HG03378 (cell line): ENCODE results near the gene DGKH.
"Not testable (repeated sequence)": the region's sequence is repeated elsewhere in the genome, so short reads cannot be mapped to it uniquely, and the experiment has no call there.

Experiments used
- ATAC-seq: cut with Tn5 transposase; IDR thresholded peaks from one replicate; pipeline ENCODE4 v1.9.1; 2021; ENCODE audit warnings: mild to moderate bottlenecking, moderate library complexity; ENCODE audit not compliant: unreplicated experiment

DGKH gene

DNA sequence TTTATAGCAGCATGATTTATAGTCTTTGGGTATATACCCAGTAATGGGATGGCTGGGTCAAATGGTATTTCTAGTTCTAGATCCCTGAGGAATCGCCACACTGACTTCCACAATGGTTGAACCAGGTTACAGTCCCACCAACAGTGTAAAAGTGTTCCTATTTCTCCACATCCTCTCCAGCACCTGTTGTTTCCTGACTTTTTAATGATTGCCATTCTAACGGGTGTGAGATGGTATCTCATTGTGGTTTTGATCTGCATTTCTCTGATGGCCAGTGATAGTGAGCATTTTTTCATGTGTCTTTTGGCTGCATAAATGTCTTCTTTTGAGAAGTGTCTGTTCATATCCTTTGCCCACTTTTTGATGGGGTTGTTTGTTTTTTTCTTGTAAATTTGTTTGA, 114.9 kb downstream of the DGKH start:
- ATAC-seq, result not testable (repeated sequence)

DNA sequence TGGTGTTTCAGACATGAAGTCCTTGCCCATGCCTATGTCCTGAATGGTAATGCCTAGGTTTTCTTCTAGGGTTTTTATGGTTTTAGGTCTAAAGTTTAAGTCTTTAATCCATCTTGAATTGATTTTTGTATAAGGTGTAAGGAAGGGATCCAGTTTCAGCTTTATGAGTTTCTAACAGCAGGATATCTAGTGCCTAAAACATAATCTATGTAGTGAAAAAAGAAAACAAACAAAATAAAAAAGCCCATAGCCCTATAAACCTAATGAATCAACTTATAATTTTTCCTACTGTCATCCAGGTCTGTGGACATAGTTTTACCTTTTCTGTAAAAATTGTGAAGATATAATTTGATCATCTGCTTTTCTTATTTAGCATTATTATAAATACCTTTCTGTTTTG, 115.5 kb downstream of the DGKH start:
- not testable (repeated sequence) for ATAC-seq

DNA sequence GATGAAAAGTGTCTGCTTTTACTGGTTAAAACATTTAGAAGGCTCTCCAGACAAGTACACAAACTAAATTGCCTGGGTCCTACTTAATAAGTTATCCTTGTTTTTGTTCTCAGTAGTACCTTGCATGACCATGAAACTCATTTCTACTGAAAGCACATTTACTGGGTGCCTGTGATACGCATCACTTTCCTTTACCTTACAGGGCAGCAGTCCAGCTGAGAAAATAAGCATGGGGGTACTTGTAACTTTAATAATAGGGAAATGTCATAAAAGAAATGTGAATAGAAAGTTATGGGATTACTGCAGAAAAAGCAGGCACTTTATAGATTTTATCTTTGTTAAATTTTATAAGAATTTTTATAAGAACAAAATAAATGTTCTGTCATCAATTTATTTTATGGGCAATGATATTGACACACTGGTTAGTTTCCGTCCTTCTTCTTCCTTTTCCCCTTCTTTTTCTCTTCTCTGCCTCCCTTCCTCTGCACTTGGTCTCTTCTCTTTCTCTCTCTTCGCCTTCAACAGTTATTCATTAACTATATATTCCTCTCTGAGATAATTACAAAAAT, 116.2 kb downstream of the DGKH start:
- ATAC-seq, result no peak

DNA sequence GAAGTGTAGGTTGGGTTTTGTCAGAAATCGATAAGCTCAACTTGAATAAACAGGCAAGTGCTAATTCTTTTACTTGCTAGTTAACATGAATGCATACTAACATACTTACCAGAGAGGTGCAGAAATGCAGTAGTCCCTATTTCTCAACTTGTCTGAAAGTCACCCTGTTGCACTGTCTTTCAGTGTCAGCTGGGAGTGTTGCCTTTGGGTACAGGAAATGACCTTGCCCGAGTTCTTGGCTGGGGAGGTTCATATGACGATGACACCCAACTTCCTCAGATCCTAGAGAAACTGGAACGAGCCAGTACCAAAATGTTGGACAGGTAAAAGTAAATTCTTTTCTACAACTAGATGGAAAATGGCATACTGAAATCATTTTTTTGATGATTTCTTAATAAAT, 120.0 kb downstream of the DGKH start:
- no peak for ATAC-seq

DNA sequence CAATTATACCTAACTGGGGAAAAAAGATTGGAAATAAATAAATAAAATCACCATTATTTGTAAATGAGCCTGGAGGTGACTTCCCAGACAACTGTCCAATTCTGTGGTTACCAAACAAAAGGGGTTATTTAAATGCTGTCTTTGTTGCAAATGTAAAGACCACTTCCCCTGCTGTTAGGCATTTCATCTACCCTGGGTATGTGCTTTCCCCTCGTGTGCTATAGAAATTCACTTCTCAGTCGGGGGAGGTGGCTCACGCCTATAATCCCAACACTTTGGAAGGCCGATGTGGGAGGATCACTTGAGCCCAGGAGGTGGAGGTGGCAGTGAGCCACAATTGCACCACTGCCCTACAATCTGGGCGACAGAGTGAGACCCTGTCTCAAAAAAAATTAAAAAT, 121.6 kb downstream of the DGKH start:
- no peak for ATAC-seq

DNA sequence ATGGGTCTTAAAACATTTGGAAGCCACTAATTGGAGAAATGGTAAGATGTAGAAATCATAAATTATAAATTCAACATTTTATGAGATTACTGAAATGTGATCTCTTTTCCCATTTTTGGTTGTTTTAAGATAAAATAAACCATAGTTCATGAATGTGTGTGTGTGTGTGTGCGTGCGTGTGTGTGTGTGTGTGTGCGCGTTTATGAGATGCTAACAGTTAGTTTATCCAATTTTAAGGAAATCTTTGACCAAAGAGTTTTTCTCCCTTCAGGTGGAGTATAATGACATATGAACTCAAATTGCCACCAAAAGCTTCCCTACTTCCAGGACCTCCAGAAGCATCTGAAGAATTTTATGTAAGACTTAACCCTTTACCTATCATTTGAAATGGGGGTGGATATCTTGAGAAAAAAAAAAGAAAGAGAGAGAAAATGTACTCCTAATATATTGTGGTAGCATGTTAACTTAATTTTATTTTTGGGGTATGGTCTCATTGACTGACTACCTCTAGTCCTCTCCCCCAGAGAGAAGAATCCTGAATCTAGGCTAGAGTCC, 125.4 kb downstream of the DGKH start:
- ATAC-seq, result no peak

DNA sequence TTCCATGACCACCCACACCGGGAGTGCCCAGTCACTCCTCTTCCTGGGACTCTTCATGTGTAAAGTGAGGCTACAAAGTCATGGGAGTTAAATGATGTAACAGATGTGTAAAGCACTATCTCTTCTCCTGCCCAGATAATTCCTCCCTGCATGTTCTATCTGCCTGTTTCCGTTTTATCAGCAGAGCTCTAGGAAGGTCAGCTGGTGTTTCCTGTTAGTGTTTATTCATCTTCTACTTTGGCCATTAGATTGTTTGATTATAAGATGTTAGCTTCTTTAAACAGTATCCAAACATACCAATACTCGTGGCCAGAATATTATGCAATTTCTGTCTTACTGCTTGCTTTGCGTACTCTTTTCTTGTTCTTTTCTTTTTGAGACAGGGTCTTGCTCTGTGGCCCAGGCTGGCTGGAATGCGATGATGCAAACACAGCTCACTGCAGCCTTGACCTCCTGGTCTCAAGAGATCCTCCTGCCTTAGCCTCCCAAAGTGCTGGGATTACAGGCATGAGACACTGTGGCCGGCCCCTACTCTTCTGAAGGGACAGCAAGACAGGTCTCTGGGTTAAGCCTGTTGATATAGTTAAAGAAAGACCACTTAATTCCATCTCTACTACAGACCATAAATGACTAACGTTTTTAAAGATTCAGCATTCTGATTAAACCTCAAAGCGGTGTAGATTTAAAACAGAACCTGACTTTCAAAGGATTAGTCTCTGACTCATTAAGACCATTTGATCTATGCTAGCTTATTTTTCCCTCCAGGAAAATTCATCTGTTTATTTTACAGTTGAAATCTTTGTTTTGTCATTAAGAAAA, 126.1 kb downstream of the DGKH start:
- no peak for ATAC-seq

DNA sequence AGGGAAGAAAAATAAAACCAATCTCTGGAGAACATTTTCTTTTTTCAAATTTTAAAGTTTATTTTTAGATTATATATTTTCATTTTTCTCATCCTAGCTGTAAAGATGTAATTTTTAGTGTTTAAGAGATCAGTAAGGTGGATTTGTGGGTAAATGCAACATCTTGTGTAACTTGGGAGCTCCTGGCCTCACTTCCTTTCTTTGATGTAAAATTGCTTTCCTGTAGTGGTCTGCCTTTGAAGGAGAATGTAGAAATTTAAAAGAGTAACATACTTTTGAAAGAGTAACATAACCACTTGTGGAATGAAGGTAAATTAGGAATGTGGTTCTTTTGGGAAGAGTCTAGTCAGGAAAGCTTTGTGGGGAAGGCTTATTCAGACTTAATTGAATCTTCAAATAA, 127.8 kb downstream of the DGKH start:
- no peak for ATAC-seq

DNA sequence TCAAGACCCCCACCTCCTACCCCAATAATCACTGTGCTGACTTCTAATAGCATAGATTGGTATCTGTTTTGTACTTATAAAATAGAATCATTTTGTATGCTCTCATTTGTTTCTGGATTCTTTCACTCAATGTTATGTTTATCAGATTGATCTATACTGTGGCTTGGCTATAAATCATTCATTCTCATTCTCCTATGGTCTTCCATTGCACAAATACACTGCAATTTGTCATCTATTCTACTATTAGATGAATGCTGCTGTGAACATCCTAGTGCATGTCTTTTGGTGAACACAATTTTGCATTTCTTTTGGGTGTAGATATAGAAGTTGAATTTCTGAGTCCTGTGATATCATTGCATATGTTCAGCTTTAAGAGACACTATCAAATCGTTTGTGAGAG, 128.7 kb downstream of the DGKH start:
- no peak for ATAC-seq

DNA sequence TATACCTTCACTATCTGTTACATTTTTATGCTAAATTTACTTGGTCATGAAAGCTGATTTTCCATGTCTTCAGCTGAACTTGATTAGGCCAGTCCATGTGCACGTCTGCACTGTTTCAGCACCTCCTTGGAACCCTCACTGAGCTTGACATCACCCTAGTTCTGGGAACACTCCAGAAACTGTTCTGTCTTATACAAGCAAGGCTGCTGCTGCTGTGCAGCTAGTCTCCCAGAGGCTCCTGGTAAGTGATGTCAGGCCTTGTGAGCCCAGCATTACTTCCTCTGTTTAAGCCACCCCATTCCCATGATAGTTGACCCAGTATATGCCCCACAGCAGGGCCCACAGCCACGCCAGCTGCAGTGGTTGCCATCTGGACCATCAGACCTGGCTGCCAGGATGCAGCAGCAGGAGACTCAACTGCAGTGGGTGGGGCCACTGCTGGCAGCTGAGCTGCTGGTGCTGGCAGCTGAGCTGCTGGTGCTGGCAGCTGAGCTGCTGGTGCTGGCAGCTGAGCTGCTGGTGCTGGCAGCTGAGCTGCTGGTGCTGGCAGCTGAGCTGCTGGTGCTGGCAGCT, 133.0 kb downstream of the DGKH start:
- ATAC-seq, result no peak

DNA sequence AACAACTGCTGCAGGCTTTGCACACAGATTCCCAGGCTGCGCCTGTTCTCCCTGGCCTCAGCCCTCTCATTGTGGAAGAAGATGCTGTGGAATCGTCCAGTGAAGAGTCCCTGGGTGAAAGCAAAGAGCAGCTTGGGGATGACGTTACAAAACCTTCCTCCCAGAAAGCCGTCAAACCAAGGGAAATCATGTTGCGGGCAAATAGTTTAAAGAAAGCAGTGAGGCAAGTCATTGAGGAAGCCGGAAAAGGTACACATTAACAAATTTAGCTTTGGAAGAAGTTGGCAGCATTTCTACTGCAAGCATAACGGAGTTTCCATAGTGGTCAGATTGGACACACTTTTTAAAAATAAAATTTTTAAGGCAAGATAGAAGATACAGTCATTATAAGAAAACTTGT, 140.6 kb downstream of the DGKH start:
- ATAC-seq, result no peak

DNA sequence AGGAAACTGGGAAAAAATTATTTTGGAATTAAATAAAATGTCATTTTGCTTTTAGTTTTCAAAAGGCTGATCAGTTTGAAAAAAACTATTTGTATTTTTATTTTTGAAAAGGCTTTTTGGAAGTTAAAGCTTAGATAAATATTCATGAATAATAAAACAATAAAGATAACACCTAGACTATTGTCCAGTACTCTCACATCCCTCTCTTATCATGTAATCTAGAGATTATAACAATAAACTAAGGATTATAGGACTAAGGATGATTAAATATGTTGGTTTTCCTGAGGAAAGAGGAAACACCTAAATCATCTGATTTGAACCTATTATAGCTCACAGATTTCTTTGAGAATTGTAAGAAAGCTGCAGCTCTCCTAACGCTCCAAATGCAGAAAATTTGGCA, 142.1 kb downstream of the DGKH start:
- ATAC-seq, result no peak

DNA sequence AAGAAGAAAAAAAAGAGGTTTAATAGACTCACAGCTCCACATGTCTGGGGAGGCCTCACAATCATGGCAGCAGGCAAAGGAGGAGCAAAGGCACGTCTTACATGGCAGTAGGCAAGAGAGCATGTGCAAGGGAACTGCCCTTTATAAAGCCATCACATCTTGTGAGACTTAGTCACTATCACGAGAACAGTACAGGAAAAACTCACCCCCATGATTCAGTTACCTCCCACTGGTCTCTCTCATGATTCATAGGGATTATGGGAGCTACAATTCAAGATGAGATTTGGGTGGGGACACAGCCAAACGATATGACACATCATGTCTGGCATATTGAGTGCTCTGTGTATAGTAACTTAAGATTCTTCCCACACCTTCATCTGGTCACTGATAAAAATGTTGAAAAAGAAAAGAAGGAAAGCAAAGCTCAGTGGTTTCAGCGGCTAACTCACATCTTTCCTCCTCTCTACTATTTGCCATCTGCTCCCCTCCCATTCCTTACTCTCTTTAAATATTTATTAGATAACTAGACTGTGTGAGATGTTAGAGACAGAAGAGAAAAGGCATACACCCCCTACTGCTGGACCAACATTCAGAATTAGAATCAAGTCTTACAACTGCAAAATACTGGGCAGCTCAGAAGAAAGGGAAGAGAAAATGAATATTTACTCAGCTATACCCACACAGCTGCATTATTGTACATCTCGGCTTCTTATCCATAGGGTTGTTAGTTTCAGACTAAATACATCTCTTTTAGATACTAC, 163.4 kb downstream of the DGKH start:
- no peak for ATAC-seq

DNA sequence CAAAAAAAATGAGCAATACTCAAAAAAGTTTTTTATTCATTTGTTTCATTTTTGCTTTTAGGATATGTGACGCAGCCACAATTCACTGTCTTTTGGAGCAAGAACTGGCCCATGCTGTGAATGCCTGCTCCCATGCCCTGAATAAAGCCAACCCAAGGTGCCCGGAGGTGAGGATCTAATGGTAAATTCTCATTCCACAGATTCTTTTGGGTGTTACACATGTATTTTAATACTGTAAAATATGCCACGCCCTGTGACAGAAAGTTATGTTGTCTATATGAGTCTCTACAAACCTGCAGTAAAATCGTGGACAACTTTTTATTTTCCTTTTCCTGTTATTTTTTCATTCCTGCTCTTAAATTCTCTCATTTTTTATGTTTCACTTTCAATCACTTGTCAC, 166.0 kb downstream of the DGKH start:
- no peak for ATAC-seq

DNA sequence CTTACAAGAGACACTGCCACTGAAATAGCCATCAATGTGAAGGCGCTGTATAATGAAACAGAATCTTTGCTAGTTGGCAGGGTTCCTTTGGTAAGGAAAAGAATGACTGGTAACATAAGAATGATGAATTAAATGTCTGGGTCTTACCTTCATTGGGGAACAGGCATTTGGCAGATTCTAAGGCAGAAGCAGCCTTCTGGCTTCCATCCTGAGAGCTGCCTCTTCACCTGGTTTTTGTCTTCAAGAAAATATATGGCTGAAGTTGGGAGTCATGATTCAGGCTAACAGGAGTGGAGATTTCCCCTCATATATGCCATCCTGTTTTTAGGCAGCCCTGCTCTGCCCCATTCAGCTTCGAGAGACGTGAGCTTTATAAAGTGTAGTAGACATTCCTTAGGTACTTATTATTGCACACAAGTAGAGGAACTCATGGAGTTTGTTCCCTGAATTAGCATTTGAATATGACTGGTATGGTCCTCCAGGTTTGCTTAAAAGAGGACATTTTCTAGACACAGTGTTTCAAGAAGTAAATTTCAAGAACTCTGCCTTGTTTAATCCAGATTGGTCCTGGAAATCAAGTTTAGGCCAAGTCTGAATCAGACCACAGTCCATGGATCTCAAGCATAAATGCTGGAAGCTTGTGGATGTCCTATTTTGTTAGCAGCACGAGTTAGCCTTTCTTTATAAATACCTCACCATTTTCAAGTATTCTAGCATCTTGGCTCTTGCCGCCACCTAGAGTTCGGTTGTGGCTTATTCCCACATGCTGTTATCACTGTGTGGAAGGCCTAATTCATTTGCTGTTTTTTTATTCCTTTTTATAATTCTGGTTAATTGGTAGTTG, 167.4 kb downstream of the DGKH start:
- no peak for ATAC-seq

DNA sequence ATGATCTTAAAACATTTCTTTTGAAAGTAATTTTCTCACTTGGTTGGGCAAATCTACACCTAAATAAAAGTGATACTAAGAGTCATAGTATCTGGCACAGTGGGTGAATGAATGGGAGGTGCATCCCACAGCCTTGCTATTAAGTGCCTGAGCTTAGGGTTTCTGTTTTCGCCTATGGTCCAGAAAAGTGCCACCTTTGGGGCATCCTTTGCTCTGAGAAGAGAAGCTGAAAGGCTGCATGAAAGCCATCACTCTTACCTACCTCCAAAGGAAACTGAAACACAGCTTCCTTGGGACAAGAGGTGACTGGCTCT, 167.9 kb downstream of the DGKH start:
- no peak for ATAC-seq

DNA sequence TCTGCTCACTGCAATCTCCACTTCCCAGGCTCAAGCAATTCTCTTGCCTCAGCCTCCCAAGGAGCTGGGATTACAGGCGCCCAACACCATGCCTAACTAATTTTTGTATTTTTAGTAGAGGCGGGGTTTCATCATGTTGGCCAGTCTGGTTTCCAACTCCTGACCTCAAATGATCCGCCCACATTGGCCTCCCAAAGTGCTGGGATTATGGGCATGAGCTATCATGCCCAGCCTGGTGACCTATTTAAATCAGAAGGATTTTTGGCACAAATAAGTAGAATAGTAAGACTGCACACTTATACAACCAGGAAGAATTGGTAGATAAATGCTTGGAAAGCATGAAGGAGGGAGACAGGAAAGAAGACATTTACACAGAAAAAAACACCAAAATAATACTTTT, 170.1 kb downstream of the DGKH start:
- no peak for ATAC-seq

DNA sequence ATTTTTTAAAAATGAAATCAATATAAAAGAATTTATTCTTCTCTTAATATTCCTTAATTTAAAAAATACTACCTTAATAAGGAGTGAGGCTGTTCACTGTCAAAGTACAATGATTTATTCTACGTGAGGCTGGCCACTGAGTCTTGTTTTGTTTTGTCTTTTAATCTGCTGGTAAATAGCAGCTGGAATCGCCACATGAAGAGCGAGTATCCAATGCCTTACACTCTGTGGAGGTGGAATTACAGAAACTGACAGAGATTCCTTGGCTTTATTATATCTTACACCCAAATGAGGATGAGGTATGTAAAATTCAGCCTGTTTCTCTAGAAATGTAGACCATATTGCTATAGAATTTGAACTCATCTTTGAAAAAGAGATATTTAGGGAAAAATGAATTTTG, 170.6 kb downstream of the DGKH start:
- ATAC-seq, result no peak

DNA sequence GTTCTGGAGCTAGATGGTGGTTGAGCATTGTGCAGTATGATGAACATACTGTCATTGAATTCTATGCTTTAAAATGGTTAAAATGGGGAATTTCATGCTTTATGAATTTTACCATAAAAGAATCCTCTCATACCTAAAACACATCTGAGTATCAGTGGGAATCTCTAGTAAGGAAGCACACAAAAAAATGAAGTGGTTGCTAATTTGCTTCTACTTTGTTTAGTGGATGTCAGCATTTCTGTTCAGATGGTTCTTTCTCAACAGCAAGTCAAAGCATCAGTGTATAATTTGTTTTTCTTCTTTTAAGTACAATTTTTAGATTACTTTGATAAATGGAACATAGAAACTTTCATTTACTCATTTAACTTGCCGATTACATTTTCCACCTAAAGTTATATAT, 171.4 kb downstream of the DGKH start:
- ATAC-seq, result no peak

DNA sequence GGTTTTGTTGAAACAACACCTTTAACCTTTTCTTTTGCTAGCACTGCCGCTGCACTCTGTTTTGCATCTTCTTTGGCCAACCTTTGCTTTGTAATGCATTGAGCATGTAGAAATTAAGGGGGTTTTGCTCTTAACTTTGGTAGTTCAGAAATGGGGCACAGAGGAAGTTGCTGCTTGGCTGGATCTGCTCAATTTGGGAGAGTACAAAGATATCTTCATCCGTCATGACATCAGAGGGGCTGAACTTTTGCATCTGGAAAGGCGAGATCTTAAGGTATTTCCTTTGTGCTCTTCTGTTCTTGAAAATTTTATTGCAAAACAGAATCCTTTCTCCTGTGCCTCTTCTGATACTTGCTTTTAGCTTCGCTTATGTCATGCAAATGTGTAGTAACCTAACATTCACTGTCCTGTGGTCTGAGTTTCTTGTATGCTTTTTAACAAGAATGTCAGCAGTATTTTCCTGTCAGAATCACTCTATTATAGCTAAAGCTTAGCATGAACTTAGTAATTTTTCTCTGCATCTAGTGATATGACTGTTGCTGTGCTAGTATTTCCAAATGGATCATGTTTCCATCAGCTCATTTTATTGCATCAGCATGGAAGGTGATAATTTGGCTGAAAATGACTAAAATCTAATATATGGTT, 172.8 kb downstream of the DGKH start:
- ATAC-seq, result no peak
